ENCODE results near the gene FAM217A. TPM values are rescaled to one million over a fixed set of nuclear protein-coding genes. Genes with fewer than 3 reads are reported as not detected.
"Not testable (repeated sequence)": the region's sequence is repeated elsewhere in the genome, so short reads cannot be mapped to it uniquely, and the experiment has no call there.

The FAM217A gene
- total RNA-seq, 4 donors from 2014 or later, result not detected

DNA sequence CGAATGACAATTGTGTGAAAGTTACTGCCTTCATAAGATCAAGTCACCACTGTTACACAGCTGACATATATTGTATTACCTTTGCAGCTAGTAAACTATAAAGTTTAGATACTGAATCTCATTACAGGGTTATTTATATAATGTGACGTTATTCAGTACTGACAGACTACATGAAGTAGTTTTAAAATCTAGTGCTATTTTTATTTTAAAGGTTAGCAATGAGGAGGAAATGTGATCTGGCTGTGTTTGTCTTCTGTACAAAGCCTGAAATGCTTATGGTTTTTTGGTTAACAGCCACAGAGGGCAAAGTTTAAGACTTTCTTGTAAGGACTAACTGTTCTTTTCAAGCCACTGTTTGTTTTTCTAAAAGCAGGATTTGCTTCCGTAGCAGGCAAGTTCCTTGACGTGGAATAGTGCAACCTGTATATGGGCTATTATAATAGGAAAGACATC lies 30.5 kb upstream of the FAM217A start:
- ATAC-seq, result peak; percentile 86
- not testable (repeated sequence) for H3K4me3 ChIP-seq, H3K36me3 ChIP-seq, H3K27me3 ChIP-seq
- TF ChIP-seq POLR2AphosphoS5 (IDR thresholded peaks at IDR 0.05), result peak; percentile 76
- Histone ChIP-seq H3K27ac (peak overlapping the region in 2 of 4 donors; percentile 38 to 68), H3K9me3 (peaks cover 0 to 12% (median 0%) of the 10 kb centered on the region in 3 donors), H3K4me1 (peaks cover 0 to 22% (median 6%) of the 10 kb centered on the region in 3 donors)
- 19 to 23% methylated on average over 4 of the region's 4 CpGs for WGBS, 2 donors (ENCODE audit: low coverage in 1 of 2)

DNA sequence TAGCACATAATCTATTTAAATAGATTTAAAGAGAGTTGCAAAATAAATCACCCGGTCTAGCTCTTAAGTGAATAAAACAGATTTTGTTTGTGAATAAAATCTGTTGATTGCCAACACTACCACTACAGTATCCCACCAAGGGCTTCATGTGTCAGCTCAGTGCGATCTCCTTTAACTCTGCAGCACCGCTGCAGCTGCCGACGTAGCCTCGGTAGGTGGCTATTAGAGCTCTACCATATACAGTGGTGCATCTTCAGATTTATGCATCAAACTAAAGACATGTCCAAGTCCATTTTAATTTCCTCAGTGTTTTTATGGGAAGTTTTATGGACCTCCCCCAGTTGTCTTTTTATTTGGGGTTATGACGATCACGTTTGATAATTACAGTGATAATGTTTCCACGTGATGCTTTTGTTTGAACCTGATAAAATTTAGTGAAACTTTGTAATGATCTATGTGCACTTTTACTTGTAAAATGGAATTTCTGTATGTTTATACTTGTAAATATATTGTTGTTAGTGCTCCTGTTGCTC lies 29.7 kb upstream of the FAM217A start:
- H3K9me3 ChIP-seq, result peaks cover 0 to 12% (median 0%) of the 10 kb centered on the region in 3 donors
- peaks cover 0 to 22% (median 6%) of the 10 kb centered on the region in 3 donors for H3K4me1 ChIP-seq
- H3K4me3 ChIP-seq, result no peak overlapping the region
- no peaks in the 10 kb centered on the region for H3K36me3 ChIP-seq
- 82 to 85% methylated on average over 9 of the region's 9 CpGs for whole genome bisulfite sequencing, 2 donors (ENCODE audit: low coverage in 1 of 2)
- TF ChIP-seq, protein P1, sequence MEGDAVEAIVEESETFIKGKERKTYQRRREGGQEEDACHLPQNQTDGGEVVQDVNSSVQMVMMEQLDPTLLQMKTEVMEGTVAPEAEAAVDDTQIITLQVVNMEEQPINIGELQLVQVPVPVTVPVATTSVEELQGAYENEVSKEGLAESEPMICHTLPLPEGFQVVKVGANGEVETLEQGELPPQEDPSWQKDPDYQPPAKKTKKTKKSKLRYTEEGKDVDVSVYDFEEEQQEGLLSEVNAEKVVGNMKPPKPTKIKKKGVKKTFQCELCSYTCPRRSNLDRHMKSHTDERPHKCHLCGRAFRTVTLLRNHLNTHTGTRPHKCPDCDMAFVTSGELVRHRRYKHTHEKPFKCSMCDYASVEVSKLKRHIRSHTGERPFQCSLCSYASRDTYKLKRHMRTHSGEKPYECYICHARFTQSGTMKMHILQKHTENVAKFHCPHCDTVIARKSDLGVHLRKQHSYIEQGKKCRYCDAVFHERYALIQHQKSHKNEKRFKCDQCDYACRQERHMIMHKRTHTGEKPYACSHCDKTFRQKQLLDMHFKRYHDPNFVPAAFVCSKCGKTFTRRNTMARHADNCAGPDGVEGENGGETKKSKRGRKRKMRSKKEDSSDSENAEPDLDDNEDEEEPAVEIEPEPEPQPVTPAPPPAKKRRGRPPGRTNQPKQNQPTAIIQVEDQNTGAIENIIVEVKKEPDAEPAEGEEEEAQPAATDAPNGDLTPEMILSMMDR (IDR thresholded peaks at IDR 0.05), result no peak
- TF ChIP-seq POLR2A (IDR thresholded peaks at IDR 0.05), result no peak
- TF ChIP-seq EP300 (IDR thresholded peaks at IDR 0.05), result no peak
- TF ChIP-seq POLR2AphosphoS5 (IDR thresholded peaks at IDR 0.05), result no peak
- peak overlapping the region in 2 of 4 donors; percentile 38 to 68 for H3K27ac ChIP-seq
- H3K27me3 ChIP-seq, result no peaks in the 10 kb centered on the region
- ATAC-seq, result no peak

DNA sequence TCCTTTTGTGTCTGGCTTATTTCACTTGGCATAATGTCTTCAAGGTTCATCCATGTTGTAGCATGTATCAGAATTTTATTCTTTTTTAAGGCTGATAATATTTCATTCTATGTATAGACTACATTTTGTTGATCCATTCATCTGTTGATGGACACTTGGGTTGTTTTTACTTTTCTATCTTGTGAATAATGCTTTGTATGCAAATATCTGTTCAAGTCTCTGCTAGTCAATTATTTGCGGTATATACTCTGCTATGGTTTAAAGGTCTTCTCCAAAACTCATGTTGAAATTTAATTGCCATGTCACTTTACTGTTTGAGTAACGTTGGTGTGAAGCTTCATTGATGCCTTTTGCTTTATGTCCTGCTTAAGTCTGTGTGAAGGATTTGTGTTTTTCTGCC lies 28.9 kb upstream of the FAM217A start:
- Histone ChIP-seq H3K4me1 (peaks cover 0 to 22% (median 6%) of the 10 kb centered on the region in 3 donors), H3K9me3 (peaks cover 0 to 6% (median 0%) of the 10 kb centered on the region in 3 donors), H3K27ac (no peak overlapping the region), H3K27me3 (no peaks in the 10 kb centered on the region), H3K4me3 (no peak overlapping the region), H3K36me3 (no peaks in the 10 kb centered on the region)
- no peak for ATAC-seq
- TF ChIP-seq EP300 (IDR thresholded peaks at IDR 0.05), result no peak
- TF ChIP-seq, protein P1 (IDR thresholded peaks at IDR 0.05), result no peak
- TF ChIP-seq POLR2A (IDR thresholded peaks at IDR 0.05), result no peak
- no peak for TF ChIP-seq POLR2AphosphoS5 (IDR thresholded peaks at IDR 0.05)
- 73 to 77% methylated on average over 2 of the region's 2 CpGs for WGBS, 2 donors (ENCODE audit: low coverage in 1 of 2)

DNA sequence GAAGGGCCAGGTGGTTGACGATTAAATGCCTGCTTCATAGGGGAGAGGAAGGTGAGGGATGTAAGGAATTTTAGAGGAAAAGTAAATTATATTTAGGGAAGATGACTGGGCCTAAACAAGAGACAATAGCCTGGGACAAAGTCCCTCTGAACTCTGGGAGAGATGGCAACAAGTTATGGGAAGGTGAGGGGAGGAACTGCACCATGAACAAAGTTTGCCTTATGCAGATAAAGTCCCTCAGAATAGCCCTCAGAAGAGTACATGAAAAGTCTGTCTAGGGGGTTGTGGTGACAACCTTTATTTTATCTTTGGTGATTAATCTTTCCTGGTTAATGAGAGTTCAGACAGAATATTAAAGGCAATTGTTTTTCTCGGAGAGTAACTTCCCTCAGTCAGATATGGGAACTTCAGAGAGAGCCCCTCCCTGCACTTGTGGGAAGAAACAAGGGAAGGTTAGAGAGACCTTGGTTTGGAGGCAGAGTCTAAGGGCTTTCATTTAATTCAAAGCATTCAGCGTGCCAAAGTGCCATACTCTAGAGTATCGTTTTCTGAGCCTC lies 27.1 kb upstream of the FAM217A start:
- no peak for TF ChIP-seq POLR2A (IDR thresholded peaks at IDR 0.05)
- TF ChIP-seq, protein P1 (IDR thresholded peaks at IDR 0.05), result no peak
- no peak for TF ChIP-seq POLR2AphosphoS5 (IDR thresholded peaks at IDR 0.05)
- no peak for TF ChIP-seq EP300 (IDR thresholded peaks at IDR 0.05)
- ATAC-seq, result no peak
- WGBS, 2 donors (ENCODE audit: low coverage in 1 of 2), result 75 to 81% methylated on average over 4 of the region's 4 CpGs

DNA sequence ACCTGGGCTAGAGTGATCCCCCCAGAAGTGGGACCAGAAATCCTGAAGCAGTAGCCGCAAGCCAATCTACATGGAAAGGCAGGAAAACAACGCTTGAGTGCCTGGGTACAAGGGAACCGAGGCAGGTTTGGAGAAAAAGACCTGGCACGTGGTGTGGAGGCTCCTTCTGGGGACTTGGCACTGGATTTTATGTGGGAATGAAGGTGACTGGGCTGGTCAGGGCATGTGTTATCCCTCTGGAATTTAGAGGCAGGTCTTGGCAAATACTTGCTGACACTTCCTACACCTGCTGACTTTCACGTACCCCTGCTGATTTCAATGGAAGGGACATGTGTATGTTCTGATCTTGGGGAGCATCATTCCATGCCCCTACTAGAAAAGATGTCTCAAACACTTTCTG lies 25.0 kb upstream of the FAM217A start:
- TF ChIP-seq POLR2AphosphoS5 (IDR thresholded peaks at IDR 0.05), result no peak
- TF ChIP-seq POLR2A (IDR thresholded peaks at IDR 0.05), result no peak
- no peak for TF ChIP-seq EP300 (IDR thresholded peaks at IDR 0.05)
- TF ChIP-seq, protein P1 (IDR thresholded peaks at IDR 0.05), result no peak
- no peaks in the 10 kb centered on the region for H3K9me3 ChIP-seq
- H3K4me3 ChIP-seq, result no peak overlapping the region
- WGBS, 2 donors (ENCODE audit: low coverage in 1 of 2), result 88 to 96% methylated on average over 4 of the region's 5 CpGs
- ATAC-seq, result no peak
- no peaks in the 10 kb centered on the region for H3K36me3 ChIP-seq
- peaks cover 0 to 5% (median 0%) of the 10 kb centered on the region in 3 donors for H3K4me1 ChIP-seq
- H3K27ac ChIP-seq, result no peak overlapping the region
- no peaks in the 10 kb centered on the region for H3K27me3 ChIP-seq

More for the DNA sequence above, 27.1 kb upstream of the FAM217A start:
- Histone ChIP-seq H3K4me3 (no peak overlapping the region), H3K27me3 (no peaks in the 10 kb centered on the region), H3K9me3 (no peaks in the 10 kb centered on the region), H3K36me3 (no peaks in the 10 kb centered on the region), H3K27ac (no peak overlapping the region), H3K4me1 (peaks cover 0 to 22% (median 6%) of the 10 kb centered on the region in 3 donors)

All from gastroesophageal sphincter (tissue), 4 donors.